ENCODE data around the gene CNPY1. TPM values are rescaled to one million over a fixed set of nuclear protein-coding genes. Genes with fewer than 3 reads are reported as not detected.

Gene CNPY1
- total RNA-seq: not detected in 2 replicates

GRCh38 chr7:155546449-155546848, at the start of gene CNPY1:
Gene CNPY1 (minus strand): TSS chr7:155546559. CDS start chr7:155545929, 630 bp downstream.

GRCh38 chr7:155458111-155458877, 88.1 kb downstream of the CNPY1 start, which contains the start of gene EN2:
Gene EN2 (plus strand): TSS chr7:155458129. CDS start chr7:155458378, 249 bp downstream.

Other genes starting within 250 kb of the CNPY1 start
- gene INSIG1, start 248.7 kb downstream of the CNPY1 start, total RNA-seq: 32.4 and 265 TPM in 2 replicates
- not detected in 2 replicates for gene EN2, start 88.4 kb downstream of the CNPY1 start, total RNA-seq
- gene RBM33, start 98.1 kb upstream of the CNPY1 start, total RNA-seq: 11.6 and 22.6 TPM in 2 replicates

Measured in epithelial cell of alveolus of lung (primary cell).